Omental fat pad (tissue), 4 donors: Measurements from ENCODE around the gene MAGI2. TPM values are rescaled to one million over a fixed set of nuclear protein-coding genes. Genes with fewer than 3 reads are reported as not detected.

Experiments used
- ATAC-seq: fragments of 150-250 bp; one replicate; pipeline ENCODE4 v1.9.1; 2016; ENCODE audit warnings: mild to moderate bottlenecking, moderate library complexity; ENCODE audit not compliant: low FRiP score
- DNase-seq: peaks from one replicate; pipeline ENCODE4 v3.0.0-alpha.2; 2019; ENCODE audit warnings: low spot score
- CTCF ChIP-seq, 3 donors: fragments of 450-650 bp; IDR thresholded peaks; one replicate each; pipeline ENCODE4 v1.5.1; 2016 to 2017; ENCODE audit warnings: antibody characterized with exemption in 3 of 3, mild to moderate bottlenecking in 3 of 3, moderate library complexity in 2 of 3
- total RNA-seq, 4 donors: library from RNA; depleted of rRNA; stranded (reverse); fragments of >200 nt; gene quantifications; one replicate each; pipeline ENCODE4 v1.1.0, GENCODE V29; 2016

MAGI2 gene
- total RNA-seq, 4 donors from 2014 or later: 9.3 to 20.6 (median 13.2) TPM

DNA sequence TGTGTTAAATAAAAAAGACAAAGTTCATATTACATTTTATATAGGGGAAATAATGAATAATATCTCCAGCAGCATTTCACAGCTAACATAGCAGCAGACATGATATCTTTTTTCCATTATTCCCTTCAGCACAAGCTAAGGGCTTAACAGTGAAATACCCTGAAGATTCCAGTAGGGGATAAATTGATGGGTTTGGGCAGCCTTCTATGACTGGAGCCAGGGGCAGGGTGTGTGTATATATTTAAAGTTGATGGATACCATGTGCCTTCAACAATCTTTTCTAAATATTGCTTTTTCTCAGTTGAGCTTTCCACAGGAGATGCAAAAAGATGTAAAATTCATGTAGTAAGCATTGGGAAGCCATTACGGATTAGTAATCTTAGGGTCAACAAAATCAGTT is 151.2 kb downstream of the MAGI2 start:
- ATAC-seq (no peak), DNase-seq (no peak)
- TF ChIP-seq CTCF (IDR thresholded peaks at IDR 0.05): no peak

GRCh38 chr7:79301419-79301818 is 152.0 kb downstream of the MAGI2 start:
- no peak for TF ChIP-seq CTCF (IDR thresholded peaks at IDR 0.05)
- ATAC-seq (no peak), DNase-seq (no peak)

DNA sequence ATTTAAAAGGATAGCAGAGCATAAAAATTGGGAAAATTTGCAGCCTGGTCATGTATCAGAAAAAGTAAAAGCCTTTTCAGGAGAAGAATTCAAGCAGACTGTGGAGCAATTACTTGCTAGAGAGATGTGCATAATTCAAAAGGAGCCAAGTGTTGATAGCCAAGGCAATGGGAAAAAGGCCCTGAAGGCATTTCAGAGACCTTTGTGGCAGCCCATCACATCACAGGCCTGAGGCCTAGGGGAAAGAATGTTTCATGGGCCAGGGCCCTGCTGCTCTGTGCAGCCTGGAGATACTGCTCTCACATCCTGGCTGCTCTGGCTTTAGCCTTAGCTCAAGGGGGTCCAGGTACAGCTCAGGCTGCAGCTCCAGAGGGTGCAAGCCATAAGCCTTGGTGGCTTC is 152.9 kb downstream of the MAGI2 start:
- no peak for DNase-seq
- no peak for ATAC-seq
- no peak for TF ChIP-seq CTCF (IDR thresholded peaks at IDR 0.05)

- ATAC-seq (no peak), DNase-seq (no peak)
Measured at GRCh38 chr7:79298145-79298760, 155.2 kb downstream of the MAGI2 start.

GRCh38 chr7:79296553-79297320 is 156.7 kb downstream of the MAGI2 start:
- no peak for ATAC-seq
- no peak for DNase-seq
- TF ChIP-seq CTCF (IDR thresholded peaks at IDR 0.05): no peak

More at GRCh38 chr7:79298145-79298760, 155.2 kb downstream of the MAGI2 start:
- no peak for TF ChIP-seq CTCF (IDR thresholded peaks at IDR 0.05)

- no peak for DNase-seq
- TF ChIP-seq CTCF (IDR thresholded peaks at IDR 0.05): no peak
- no peak for ATAC-seq
Measured at GRCh38 chr7:79293655-79294142, 159.8 kb downstream of the MAGI2 start.

GRCh38 chr7:79292834-79293233 is 160.6 kb downstream of the MAGI2 start:
- DNase-seq: no peak
- TF ChIP-seq CTCF (IDR thresholded peaks at IDR 0.05): no peak
- ATAC-seq: no peak
